H1 (cell line): ENCODE results near the gene SMYD3. TPM values are rescaled to one million over a fixed set of nuclear protein-coding genes. Genes with fewer than 3 reads are reported as not detected.

Source experiments
- CTCF ChIA-PET: fragments of 300-600 bp; sonication (Branson Sonifier 250); formaldehyde crosslinking; loops from one replicate; lab custom pipeline; 2021; ENCODE audit not compliant: partially characterized antibody; lab: Charles Lee
- POLR2A ChIA-PET: fragments of 300-600 bp; sonication (Branson Sonifier 250); formaldehyde crosslinking; loops from one replicate; lab custom pipeline; 2021; ENCODE audit warnings: inconsistent platforms; ENCODE audit not compliant: partially characterized antibody; lab: Charles Lee
- DNase-seq, 2 experiments: peaks; one replicate each; pipeline versions ENCODE4 v3.0.0 to v3.0.0-alpha.2; 2010 to 2022; ENCODE audit warnings: low spot score in 2 of 2, low read depth in 1 of 2, mixed read lengths in 1 of 2
- FAIRE-seq: peaks from 2 replicates; lab custom pipeline; 2011; peaks lifted over from hg19 to GRCh38; lab: Jason Lieb, UNC
- H2AFZ ChIP-seq: 2 replicates; pipeline ENCODE4 v1.8.1; 2012; ENCODE audit warnings: low read length, inconsistent platforms
- H2AK5ac ChIP-seq: 2 replicates; pipeline ENCODE4 v1.6.1; 2013; ENCODE audit warnings: low read depth, low read length
- H2BK120ac ChIP-seq: replicated peaks from 2 replicates; pipeline ENCODE3; 2013; ENCODE audit warnings: low read depth, low read length, inconsistent platforms
- H2BK12ac ChIP-seq: 2 replicates; pipeline ENCODE4 v1.6.1; 2013; ENCODE audit warnings: low read depth, low read length
- H2BK15ac ChIP-seq: 2 replicates; pipeline ENCODE4 v1.6.1; 2013; ENCODE audit warnings: low read length
- H2BK20ac ChIP-seq: 2 replicates; pipeline ENCODE4 v1.6.1; 2013; ENCODE audit warnings: low read length
- H2BK5ac ChIP-seq: 2 replicates; pipeline ENCODE4 v1.6.1; 2013; ENCODE audit warnings: low read depth, low read length
- H3K14ac ChIP-seq: 2 replicates; pipeline ENCODE4 v1.6.1; 2013; ENCODE audit warnings: inconsistent platforms; ENCODE audit not compliant: insufficient read length
- H3K18ac ChIP-seq: 2 replicates; pipeline ENCODE4 v1.6.1; 2013; ENCODE audit warnings: low read length; ENCODE audit errors: extremely low read depth
- H3K23ac ChIP-seq: 2 replicates; pipeline ENCODE4 v1.6.1; 2013; ENCODE audit warnings: inconsistent platforms; ENCODE audit not compliant: insufficient read length
- H3K23me2 ChIP-seq: 2 replicates; pipeline ENCODE4 v1.6.1; 2013; ENCODE audit warnings: low read depth, low read length
- H3K27ac ChIP-seq: 2 replicates; pipeline ENCODE4 v1.6.1; 2011; ENCODE audit warnings: low read depth, low read length, inconsistent platforms
- H3K27me3 ChIP-seq, 4 experiments: replicated peaks in 1 of 4; 1 replicate in 1 of 4; 2 replicates in 3 of 4; pipeline versions ENCODE4 v1.6.1 to v1.8.1; 2011 to 2013; ENCODE audit warnings: low read length in 3 of 4, mild to moderate bottlenecking in 3 of 4, inconsistent platforms in 2 of 4, mixed read lengths in 2 of 4, moderate library complexity in 1 of 4; ENCODE audit not compliant: control insufficient read depth in 3 of 4, insufficient read depth in 3 of 4; ENCODE audit errors: extremely low read depth in 1 of 4
- H3K36me3 ChIP-seq, 4 experiments: 2 replicates each; pipeline versions ENCODE4 v1.6.1 to v1.8.1; 2011 to 2013; ENCODE audit warnings: mild to moderate bottlenecking in 4 of 4, low read length in 3 of 4, moderate library complexity in 2 of 4, control low read depth in 1 of 4, inconsistent platforms in 1 of 4; ENCODE audit not compliant: insufficient read depth in 4 of 4, control insufficient read depth in 2 of 4
- H3K4ac ChIP-seq: replicated peaks from 2 replicates; pipeline ENCODE3; 2013; ENCODE audit warnings: low read length, low read depth, mixed read lengths, inconsistent platforms; ENCODE audit not compliant: insufficient read length
- H3K4me1 ChIP-seq, 4 experiments: replicated peaks in 1 of 4; 1 replicate in 1 of 4; 2 replicates in 3 of 4; pipeline versions ENCODE4 v1.6.1 to v1.8.1; 2011 to 2013; ENCODE audit warnings: low read length in 3 of 4, inconsistent platforms in 2 of 4, mixed read lengths in 1 of 4; ENCODE audit not compliant: insufficient read depth in 4 of 4, control insufficient read depth in 3 of 4
- H3K4me2 ChIP-seq, 2 experiments: 2 replicates each; pipeline versions ENCODE4 v1.6.1 to v1.8.1; 2011 to 2013; ENCODE audit warnings: low read depth in 2 of 2, low read length in 2 of 2, control low read depth in 1 of 2, inconsistent platforms in 1 of 2, mild to moderate bottlenecking in 1 of 2; ENCODE audit not compliant: insufficient read depth in 1 of 2
- H3K4me3 ChIP-seq, 4 experiments: fragments of 200-600, 300-600 bp in 1 of 4; sonication (generic), shearing (Covaris generic), sonication (Bioruptor Twin) in 1 of 4; 2 replicates each; pipeline versions ENCODE4 v1.5.1 to v1.8.1; 2011 to 2016; ENCODE audit warnings: low read length in 4 of 4, low read depth in 3 of 4, control low read depth in 2 of 4, inconsistent platforms in 2 of 4, mild to moderate bottlenecking in 2 of 4, mixed read lengths in 1 of 4, moderate library complexity in 1 of 4; ENCODE audit not compliant: insufficient read depth in 2 of 4; ENCODE audit errors: extremely low read depth in 1 of 4
- H3K56ac ChIP-seq: replicated peaks from 2 replicates; pipeline ENCODE3; 2013; ENCODE audit warnings: low read depth, mild to moderate bottlenecking, mixed read lengths, low read length, inconsistent platforms; ENCODE audit not compliant: insufficient read length
- H3K79me1 ChIP-seq: 2 replicates; pipeline ENCODE4 v1.6.1; 2013; ENCODE audit warnings: low read depth, low read length, control low read depth
- H3K79me2 ChIP-seq, 2 experiments: 2 replicates each; pipeline versions ENCODE4 v1.6.1 to v1.8.1; 2012 to 2013; ENCODE audit warnings: low read length in 2 of 2, mild to moderate bottlenecking in 2 of 2, inconsistent platforms in 1 of 2; ENCODE audit not compliant: insufficient read depth in 2 of 2, control insufficient read depth in 1 of 2
- H3K9ac ChIP-seq, 4 experiments: replicated peaks in 1 of 4; 1 replicate in 1 of 4; 2 replicates in 3 of 4; pipeline versions ENCODE4 v1.6.1 to v1.8.1; 2011 to 2013; ENCODE audit warnings: low read depth in 3 of 4, low read length in 3 of 4, control low read depth in 2 of 4, mild to moderate bottlenecking in 2 of 4, moderate library complexity in 2 of 4, inconsistent platforms in 1 of 4; ENCODE audit errors: extremely low read depth in 1 of 4
- H3K9me3 ChIP-seq, 2 experiments: 2 replicates each; pipeline versions ENCODE4 v1.6.1 to v1.8.1; 2012 to 2013; ENCODE audit warnings: mild to moderate bottlenecking in 2 of 2, moderate library complexity in 2 of 2, control low read depth in 1 of 2, inconsistent platforms in 1 of 2, low read depth in 1 of 2, low read length in 1 of 2, mixed read lengths in 1 of 2; ENCODE audit not compliant: insufficient read depth in 2 of 2
- H4K20me1 ChIP-seq, 2 experiments: replicated peaks in 1 of 2; 2 replicates each; pipeline versions ENCODE3 to v1.8.1; 2011 to 2013; ENCODE audit warnings: inconsistent platforms in 2 of 2, low read length in 2 of 2, mild to moderate bottlenecking in 1 of 2; ENCODE audit not compliant: insufficient read depth in 2 of 2, control insufficient read depth in 1 of 2
- H4K5ac ChIP-seq: 2 replicates; pipeline ENCODE4 v1.6.1; 2013; ENCODE audit warnings: low read length, low read depth, mixed read lengths, inconsistent platforms; ENCODE audit not compliant: insufficient read length
- H4K8ac ChIP-seq: 2 replicates; pipeline ENCODE4 v1.8.0; 2013; ENCODE audit warnings: mild to moderate bottlenecking, moderate library complexity, low read length, inconsistent platforms; ENCODE audit not compliant: insufficient read depth; ENCODE audit errors: extremely low read depth
- H4K91ac ChIP-seq: replicated peaks from 2 replicates; pipeline ENCODE3; 2013; ENCODE audit warnings: low read length, mixed read lengths, inconsistent platforms; ENCODE audit not compliant: insufficient read length
- BCL11A ChIP-seq, 2 experiments: IDR thresholded peaks; one replicate each; pipeline ENCODE4 v1.6.1; 2011; ENCODE audit warnings: low read depth in 2 of 2, low read length in 2 of 2, mild to moderate bottlenecking in 2 of 2
- BRCA1 ChIP-seq: IDR thresholded peaks from 2 replicates; pipeline ENCODE4 v1.6.1; 2012; ENCODE audit warnings: low read depth, low read length, improper control_type of control experiment
- CEBPB ChIP-seq: IDR thresholded peaks from 2 replicates; pipeline ENCODE4 v1.6.1; 2012; ENCODE audit warnings: low read depth, low read length
- CREB1 ChIP-seq: IDR thresholded peaks from 2 replicates; pipeline ENCODE4 v1.6.1; 2012; ENCODE audit warnings: inconsistent platforms
- CTBP2 ChIP-seq: IDR thresholded peaks from 2 replicates; pipeline ENCODE4 v1.7.0; 2011; ENCODE audit warnings: borderline replicate concordance, mild to moderate bottlenecking, moderate library complexity, mixed read lengths, low read length; ENCODE audit not compliant: insufficient read depth, insufficient read length
- HDAC2 ChIP-seq, 2 experiments: fragments of 300-600 bp in 1 of 2; sonication (generic) in 1 of 2; IDR thresholded peaks; 2 replicates each; pipeline ENCODE4 v1.6.1; 2011 to 2012; ENCODE audit warnings: low read depth in 2 of 2, low read length in 2 of 2, mild to moderate bottlenecking in 2 of 2, moderate library complexity in 2 of 2, borderline replicate concordance in 1 of 2, inconsistent platforms in 1 of 2
- HDAC6 ChIP-seq: IDR thresholded peaks from one replicate; pipeline ENCODE4 v1.7.1; 2012; ENCODE audit warnings: low read depth, mild to moderate bottlenecking, inconsistent platforms, low read length, moderate library complexity
- KDM5A ChIP-seq: fragments of 200-600 bp; IDR thresholded peaks from 2 replicates; pipeline ENCODE4 v1.7.1; 2012; ENCODE audit warnings: mild to moderate bottlenecking, low read length, inconsistent platforms, mixed read lengths
- MAFK ChIP-seq: IDR thresholded peaks from 2 replicates; pipeline ENCODE4 v1.6.1; 2012; ENCODE audit warnings: low read depth, mild to moderate bottlenecking, improper control_type of control experiment, low read length
- RNF2 ChIP-seq: fragments of 200-900, 300-1000 bp; sonication (generic); IDR thresholded peaks from 2 replicates; pipeline ENCODE4 v1.7.1; 2016; ENCODE audit warnings: borderline replicate concordance, low read depth, mild to moderate bottlenecking, antibody characterized with exemption, low read length; ENCODE audit not compliant: poor library complexity, severe bottlenecking; ENCODE audit errors: missing control alignments
- SIX5 ChIP-seq: IDR thresholded peaks from 2 replicates; pipeline ENCODE4 v1.6.1; 2011; ENCODE audit warnings: mild to moderate bottlenecking, low read depth, low read length
- TBP ChIP-seq: IDR thresholded peaks from 2 replicates; pipeline ENCODE4 v1.6.1; 2011; ENCODE audit warnings: low read depth, low read length, improper control_type of control experiment
- TCF12 ChIP-seq: IDR thresholded peaks from 2 replicates; pipeline ENCODE4 v1.6.1; 2011; ENCODE audit warnings: low read depth, mild to moderate bottlenecking, low read length
- TEAD4 ChIP-seq: IDR thresholded peaks from 2 replicates; pipeline ENCODE4 v1.6.1; 2012; ENCODE audit warnings: low read depth, low read length, inconsistent platforms, mixed read lengths
- WGBS, 2 experiments: shearing (Covaris generic) in 1 of 2; methylation state at CpG; one replicate each; pipeline versions ENCODE4 v1.1.6 to v1.1.7; 2013 to 2015; ENCODE audit warnings: low lambda C conversion rate in 2 of 2, mixed read lengths in 2 of 2, inconsistent platforms in 1 of 2, low coverage in 1 of 2, missing lambda C conversion rate in 1 of 2; ENCODE audit not compliant: insufficient replicate concordance in 2 of 2, insufficient coverage in 1 of 2, insufficient read length in 1 of 2; ENCODE audit errors: extremely low coverage in 1 of 2, missing lambda C conversion rate in 1 of 2; 5-methylcytosine and 5-hydroxymethylcytosine counted together
- polyA plus RNA-seq, 7 experiments: library from polyadenylated mRNA; depleted of rRNA in 3 of 7; stranded (reverse) in 5 of 7; unstranded in 2 of 7; fragments of >200 nt in 5 of 7; fragments of 200-250 nt in 2 of 7; gene quantifications; 1 replicate in 5 of 7; 2 replicates in 1 of 7; 4 replicates in 1 of 7; pipeline versions ENCODE4 v1.2.1 to v1.2.3, GENCODE V29; 2011 to 2013; ENCODE audit warnings: missing spikeins in 2 of 7, mixed read lengths in 2 of 7
- total RNA-seq: library from RNA; stranded (reverse); fragmentation: NEBNext Ultra II Directional; extraction: Animal tissue kit (Norgen Biotek cat#: 25700); gene quantifications from 2 replicates; pipeline ENCODE4 v1.2.1, GENCODE V29; 2021

SMYD3 gene
- total and polyA plus RNA-seq, 2 of the 8 experiments (the other 6 are each of a cell fraction or from before 2014, with no cell fraction given) = 17.3 to 25.4 TPM

- POLR2A ChIA-PET = no interaction called here
- FAIRE-seq = no peak
- WGBS, 2 experiments = 100% methylated on average over 1 of the region's 1 CpG; no CpG with 5 or more reads in 1 of the 2 experiments
- TF ChIP-seq TCF12 (no peak), KDM5A (no peak), HDAC2 (IDR thresholded peaks at IDR 0.05; ENCODE audit: borderline replicate concordance in 1 of 2, low read depth in 2 of 2, low read length in 2 of 2) (no peak), TBP (no peak), CEBPB (no peak), CTBP2 (no peak), SIX5 (no peak), BRCA1 (no peak), HDAC6 (no peak), RNF2 (no peak), MAFK (no peak), BCL11A (IDR thresholded peaks at IDR 0.05; ENCODE audit: low read depth in 2 of 2, low read length in 2 of 2) (no peak), CREB1 (no peak), TEAD4 (no peak)
Measured at GRCh38 chr1:245715970-245716369, 791.1 kb downstream of the SMYD3 start.

More at GRCh38 chr1:245715970-245716369, 791.1 kb downstream of the SMYD3 start:
- H3K23me2 ChIP-seq = no peaks in the 10 kb centered on the region
- peaks cover 0 to 4% (median under 1%) of the 10 kb centered on the region in 4 experiments; a peak in 3 of 7 replicates for H3K4me1 ChIP-seq
- H3K4ac ChIP-seq = no peak overlapping the region
- H4K91ac ChIP-seq = no peak overlapping the region
- no peaks in the 10 kb centered on the region for H4K20me1 ChIP-seq
- H2BK12ac ChIP-seq = no peak overlapping the region
- H3K27me3 ChIP-seq = no peaks in the 10 kb centered on the region; a peak in 2 of 7 replicates
- H2AK5ac ChIP-seq = no peak overlapping the region
- H3K9me3 ChIP-seq = no peaks in the 10 kb centered on the region
- no peak overlapping the region for H3K4me3 ChIP-seq
- H3K27ac ChIP-seq = no peak overlapping the region
- no peak overlapping the region for H3K56ac ChIP-seq
- peak overlapping the region in 1 of 4 experiments; percentile 44; a peak in 1 of 7 replicates for H3K9ac ChIP-seq
- H3K4me2 ChIP-seq = no peak overlapping the region
- DNase-seq = no peak
- no peak overlapping the region for H2BK15ac ChIP-seq
- CTCF ChIA-PET = interaction anchor here (1.2 kb wide), 1 partner anchor 173 kb away, joined by 4 read pairs; no protein-coding TSS in a partner anchor
- H3K79me1 ChIP-seq = no peaks in the 10 kb centered on the region; the same call in 1 of the 2 replicates
- no peaks in the 10 kb centered on the region for H3K79me2 ChIP-seq
- H2BK120ac ChIP-seq = no peak overlapping the region
- no peak overlapping the region for H3K23ac ChIP-seq
- H2BK5ac ChIP-seq = no peak overlapping the region
- no peak overlapping the region for H3K18ac ChIP-seq
- H3K36me3 ChIP-seq = no peaks in the 10 kb centered on the region
- no peak overlapping the region for H4K5ac ChIP-seq
- H3K14ac ChIP-seq = no peak overlapping the region
- H4K8ac ChIP-seq = no peak overlapping the region
- H2AFZ ChIP-seq = no peak overlapping the region
- no peak overlapping the region for H2BK20ac ChIP-seq
